A673 (cell line): ENCODE measurements around the gene TBXAS1. TPM values are rescaled to one million over a fixed set of nuclear protein-coding genes. Genes with fewer than 3 reads are reported as not detected.

Experiments used
- BruUV-seq: library from RNA; stranded (reverse); fragments of 400-500 nt; replicated peaks from 2 replicates; lab custom pipeline; 2021; lab: Mats Ljungman, UMichigan
- CTCF ChIA-PET: fragments of 300-600 bp; sonication (Branson Sonifier 250); formaldehyde crosslinking; loops from one replicate; lab custom pipeline; 2022; ENCODE audit warnings: antibody characterized with exemption; lab: Charles Lee
- POLR2A ChIA-PET: fragments of 300-600 bp; sonication (Branson Sonifier 250); formaldehyde crosslinking; loops from one replicate; lab custom pipeline; 2022; ENCODE audit warnings: antibody characterized with exemption; ENCODE audit not compliant: low non-redundant PET; lab: Charles Lee
- DNase-seq: peaks from one replicate; pipeline ENCODE4 v3.0.0-alpha.2; 2015; ENCODE audit warnings: low spot score
- H3K27ac ChIP-seq: fragments of 200-600 bp; sonication (generic); 2 replicates; pipeline ENCODE4 v1.5.1; 2016; ENCODE audit warnings: mixed run types, low read depth, mild to moderate bottlenecking, mixed read lengths, antibody characterized with exemption, low read length; ENCODE audit not compliant: poor library complexity, severe bottlenecking
- H3K27me3 ChIP-seq: fragments of 200-600 bp; sonication (generic); replicated peaks from 2 replicates; pipeline ENCODE4 v1.6.1; 2017; ENCODE audit warnings: mixed run types, low read depth, mild to moderate bottlenecking, mixed read lengths, antibody characterized with exemption, low read length; ENCODE audit not compliant: insufficient read depth, poor library complexity
- H3K36me3 ChIP-seq: fragments of 200-600 bp; sonication (generic); 2 replicates; pipeline ENCODE4 v1.6.1; 2016; ENCODE audit warnings: mixed run types, mild to moderate bottlenecking, mixed read lengths, antibody characterized with exemption, low read length; ENCODE audit not compliant: insufficient read depth, poor library complexity, severe bottlenecking
- H3K4me1 ChIP-seq: fragments of 200-600 bp; sonication (generic); 2 replicates; pipeline ENCODE4 v1.6.1; 2017; ENCODE audit warnings: mixed run types, mild to moderate bottlenecking, mixed read lengths, antibody characterized with exemption, low read length; ENCODE audit not compliant: insufficient read depth, poor library complexity, severe bottlenecking
- H3K4me3 ChIP-seq: fragments of 200-600 bp; sonication (generic); 2 replicates; pipeline ENCODE4 v1.5.1; 2016; ENCODE audit warnings: low read depth, mixed run types, mild to moderate bottlenecking, mixed read lengths, low read length; ENCODE audit not compliant: poor library complexity, severe bottlenecking
- H3K9me3 ChIP-seq: fragments of 200-600 bp; sonication (generic); 2 replicates; pipeline ENCODE4 v1.6.1; 2016; ENCODE audit warnings: mixed run types, low read depth, mild to moderate bottlenecking, mixed read lengths, antibody characterized with exemption, low read length; ENCODE audit not compliant: poor library complexity, severe bottlenecking
- EZH2 ChIP-seq: fragments of 200-600 bp; sonication (generic); IDR thresholded peaks from 2 replicates; pipeline ENCODE4 v1.6.1; 2017; ENCODE audit warnings: borderline replicate concordance, low read depth, mild to moderate bottlenecking, mixed read lengths, antibody characterized with exemption, low read length; ENCODE audit not compliant: poor library complexity, severe bottlenecking
- intact Hi-C: fragments of 100-400 bp; cut with micrococcal nuclease; formaldehyde crosslinking; loops from one replicate; pipeline ENCODE4 v1.10.0; 2022; ENCODE audit not compliant: unreplicated experiment
- total RNA-seq: library from RNA; stranded (reverse); gene quantifications from 2 replicates; pipeline ENCODE4 v1.2.3, GENCODE V29; 2021
- TF ChIP-seq, protein P1 (sequence below): fragments of 300-800, 200-600 bp; sonication (generic); conservative IDR thresholded peaks from 2 replicates; pipeline ENCODE4 v1.5.1; 2017; ENCODE audit warnings: low read depth, mild to moderate bottlenecking, antibody characterized with exemption, low read length, moderate library complexity, mixed read lengths

The TBXAS1 gene
- total RNA-seq, 1 experiment from 2014 or later = 2.5 TPM

DNA sequence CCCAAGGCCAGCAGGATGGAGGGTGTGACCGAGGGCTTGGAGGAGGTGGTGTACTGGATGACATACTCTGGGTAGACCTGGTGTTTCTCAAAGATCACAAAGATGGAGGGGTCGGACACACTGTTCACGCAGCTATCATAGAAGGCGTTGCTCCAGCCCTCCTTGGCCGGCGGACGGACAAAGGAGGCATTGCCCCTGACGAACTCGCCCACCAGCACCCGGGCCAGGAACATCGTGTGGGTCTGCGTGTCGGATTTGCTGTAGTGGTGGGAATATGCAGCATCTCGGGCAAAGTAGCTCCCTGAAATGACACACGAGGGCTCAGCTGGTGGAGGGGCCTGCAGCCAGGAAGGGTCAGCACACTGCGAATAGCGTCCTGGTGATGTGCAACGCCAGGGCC lies 195.5 kb downstream of the TBXAS1 start:
- intact Hi-C loops = no loop called here
- Histone ChIP-seq H3K36me3 (no peaks in the 10 kb centered on the region), H3K9me3 (no peaks in the 10 kb centered on the region), H3K4me3 (no peak overlapping the region), H3K27ac (no peak overlapping the region), H3K27me3 (no peaks in the 10 kb centered on the region), H3K4me1 (no peaks in the 10 kb centered on the region)
- POLR2A ChIA-PET = no interaction called here
- no peak for TF ChIP-seq EZH2
- TF ChIP-seq, protein P1, sequence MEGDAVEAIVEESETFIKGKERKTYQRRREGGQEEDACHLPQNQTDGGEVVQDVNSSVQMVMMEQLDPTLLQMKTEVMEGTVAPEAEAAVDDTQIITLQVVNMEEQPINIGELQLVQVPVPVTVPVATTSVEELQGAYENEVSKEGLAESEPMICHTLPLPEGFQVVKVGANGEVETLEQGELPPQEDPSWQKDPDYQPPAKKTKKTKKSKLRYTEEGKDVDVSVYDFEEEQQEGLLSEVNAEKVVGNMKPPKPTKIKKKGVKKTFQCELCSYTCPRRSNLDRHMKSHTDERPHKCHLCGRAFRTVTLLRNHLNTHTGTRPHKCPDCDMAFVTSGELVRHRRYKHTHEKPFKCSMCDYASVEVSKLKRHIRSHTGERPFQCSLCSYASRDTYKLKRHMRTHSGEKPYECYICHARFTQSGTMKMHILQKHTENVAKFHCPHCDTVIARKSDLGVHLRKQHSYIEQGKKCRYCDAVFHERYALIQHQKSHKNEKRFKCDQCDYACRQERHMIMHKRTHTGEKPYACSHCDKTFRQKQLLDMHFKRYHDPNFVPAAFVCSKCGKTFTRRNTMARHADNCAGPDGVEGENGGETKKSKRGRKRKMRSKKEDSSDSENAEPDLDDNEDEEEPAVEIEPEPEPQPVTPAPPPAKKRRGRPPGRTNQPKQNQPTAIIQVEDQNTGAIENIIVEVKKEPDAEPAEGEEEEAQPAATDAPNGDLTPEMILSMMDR = no peak
- no peak for DNase-seq
- CTCF ChIA-PET = no interaction called here
- BruUV-seq = no TSS peak

DNA sequence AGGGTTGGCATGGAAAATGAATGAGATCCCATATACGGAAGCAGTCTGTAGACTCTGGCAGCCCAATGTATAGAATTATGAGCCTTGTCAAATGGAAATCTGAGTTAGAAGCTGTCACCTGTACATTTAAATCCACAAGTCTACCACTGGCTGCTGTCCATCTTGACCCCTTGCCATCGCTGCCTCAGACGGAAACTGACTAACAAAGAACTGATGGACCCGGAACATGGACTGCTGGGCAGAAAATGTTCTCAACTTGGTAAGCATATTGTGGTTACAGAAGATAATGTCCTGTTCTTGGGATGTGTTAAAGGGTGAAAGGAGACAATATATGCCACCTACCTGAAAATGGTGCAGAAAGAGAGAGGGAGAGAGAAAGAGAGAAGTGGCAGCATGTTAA lies 196.2 kb downstream of the TBXAS1 start:
- DNase-seq = no peak
- no peaks in the 10 kb centered on the region for H3K9me3 ChIP-seq
- H3K27ac ChIP-seq = no peak overlapping the region
- ChIA-PET CTCF (no interaction called here), POLR2A (no interaction called here)
- H3K27me3 ChIP-seq = no peaks in the 10 kb centered on the region
- intact Hi-C loops = no loop called here
- H3K36me3 ChIP-seq = no peaks in the 10 kb centered on the region
- H3K4me3 ChIP-seq = no peak overlapping the region
- H3K4me1 ChIP-seq = no peaks in the 10 kb centered on the region
- BruUV-seq = no TSS peak
- TF ChIP-seq, protein P1 = no peak
- TF ChIP-seq EZH2 = no peak

DNA sequence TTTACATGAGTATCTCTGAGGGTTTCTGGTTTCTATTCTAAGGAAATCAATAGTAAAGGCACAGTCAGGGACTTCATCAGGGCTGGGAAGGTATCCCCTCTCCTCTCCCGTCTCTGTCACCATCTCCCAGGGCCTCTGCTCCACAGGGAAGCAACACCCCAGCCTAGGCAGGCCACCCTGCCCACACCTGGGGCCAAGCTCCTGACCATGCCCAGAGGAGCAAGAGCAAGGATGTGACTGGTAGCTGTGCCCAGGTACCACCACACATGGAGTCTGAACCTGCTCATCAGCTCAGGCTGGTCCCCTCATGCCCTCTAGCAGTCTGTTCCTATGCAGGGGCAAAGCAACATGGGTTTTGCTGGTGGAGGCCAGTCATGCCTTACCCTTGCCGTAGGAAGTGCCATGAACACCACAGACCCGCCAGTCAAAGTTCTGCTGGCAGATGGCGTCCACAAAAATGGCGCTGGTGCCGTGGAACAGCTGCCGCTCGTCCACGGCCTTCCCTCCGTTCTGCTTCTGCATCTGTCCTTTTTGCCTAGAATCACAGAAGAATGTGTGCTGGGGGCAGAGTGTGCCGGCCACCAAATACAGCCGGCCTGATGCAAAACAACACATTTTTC lies 196.9 kb downstream of the TBXAS1 start:
- intact Hi-C loops = no loop called here
- no peaks in the 10 kb centered on the region for H3K27me3 ChIP-seq
- H3K27ac ChIP-seq = no peak overlapping the region
- no peaks in the 10 kb centered on the region for H3K36me3 ChIP-seq
- no peak for TF ChIP-seq EZH2
- TF ChIP-seq, protein P1 = no peak
- DNase-seq = no peak
- ChIA-PET CTCF (no interaction called here), POLR2A (no interaction called here)
- no peak overlapping the region for H3K4me3 ChIP-seq
- H3K9me3 ChIP-seq = no peaks in the 10 kb centered on the region
- BruUV-seq = no TSS peak
- no peaks in the 10 kb centered on the region for H3K4me1 ChIP-seq
